ENCODE results near the gene C17orf50.

The C17orf50 gene

DNA sequence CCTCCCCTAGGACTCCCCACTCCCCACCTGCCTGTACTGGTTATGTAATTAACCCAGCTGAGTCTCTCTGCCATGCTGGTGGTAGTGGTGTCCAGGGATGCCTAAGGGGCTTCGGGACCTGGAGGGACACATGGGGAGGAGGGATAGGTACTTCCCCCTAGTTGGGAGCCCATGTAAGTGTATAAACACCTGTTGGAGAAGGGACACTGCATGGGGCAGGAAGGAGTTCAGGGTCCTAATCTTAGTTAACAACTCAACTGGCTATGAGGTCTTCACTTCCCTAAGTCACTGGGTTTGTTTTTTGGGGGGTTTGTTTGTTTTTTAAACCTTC is 27.9 kb upstream of the C17orf50 start:
- TF ChIP-seq, protein P1, sequence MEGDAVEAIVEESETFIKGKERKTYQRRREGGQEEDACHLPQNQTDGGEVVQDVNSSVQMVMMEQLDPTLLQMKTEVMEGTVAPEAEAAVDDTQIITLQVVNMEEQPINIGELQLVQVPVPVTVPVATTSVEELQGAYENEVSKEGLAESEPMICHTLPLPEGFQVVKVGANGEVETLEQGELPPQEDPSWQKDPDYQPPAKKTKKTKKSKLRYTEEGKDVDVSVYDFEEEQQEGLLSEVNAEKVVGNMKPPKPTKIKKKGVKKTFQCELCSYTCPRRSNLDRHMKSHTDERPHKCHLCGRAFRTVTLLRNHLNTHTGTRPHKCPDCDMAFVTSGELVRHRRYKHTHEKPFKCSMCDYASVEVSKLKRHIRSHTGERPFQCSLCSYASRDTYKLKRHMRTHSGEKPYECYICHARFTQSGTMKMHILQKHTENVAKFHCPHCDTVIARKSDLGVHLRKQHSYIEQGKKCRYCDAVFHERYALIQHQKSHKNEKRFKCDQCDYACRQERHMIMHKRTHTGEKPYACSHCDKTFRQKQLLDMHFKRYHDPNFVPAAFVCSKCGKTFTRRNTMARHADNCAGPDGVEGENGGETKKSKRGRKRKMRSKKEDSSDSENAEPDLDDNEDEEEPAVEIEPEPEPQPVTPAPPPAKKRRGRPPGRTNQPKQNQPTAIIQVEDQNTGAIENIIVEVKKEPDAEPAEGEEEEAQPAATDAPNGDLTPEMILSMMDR (IDR thresholded peaks at IDR 0.05; ENCODE audit: poor library complexity, severe bottlenecking): no peak
- ATAC-seq (ENCODE audit: low read depth) (no peak), DNase-seq (ENCODE audit: low spot score) (no peak)
- no peak overlapping the region for H3K4me3 ChIP-seq (ENCODE audit: severe bottlenecking)
- H3K4me1 ChIP-seq (ENCODE audit: insufficient read depth, poor library complexity, severe bottlenecking): no peaks in the 10 kb centered on the region
- H3K27me3 ChIP-seq (ENCODE audit: insufficient read depth, poor library complexity, severe bottlenecking): no peaks in the 10 kb centered on the region
- no peaks in the 10 kb centered on the region for H3K36me3 ChIP-seq (ENCODE audit: low read depth)
- no peaks in the 10 kb centered on the region for H3K9me3 ChIP-seq (ENCODE audit: severe bottlenecking)
- H3K27ac ChIP-seq (ENCODE audit: poor library complexity, severe bottlenecking): no peak overlapping the region

DNA sequence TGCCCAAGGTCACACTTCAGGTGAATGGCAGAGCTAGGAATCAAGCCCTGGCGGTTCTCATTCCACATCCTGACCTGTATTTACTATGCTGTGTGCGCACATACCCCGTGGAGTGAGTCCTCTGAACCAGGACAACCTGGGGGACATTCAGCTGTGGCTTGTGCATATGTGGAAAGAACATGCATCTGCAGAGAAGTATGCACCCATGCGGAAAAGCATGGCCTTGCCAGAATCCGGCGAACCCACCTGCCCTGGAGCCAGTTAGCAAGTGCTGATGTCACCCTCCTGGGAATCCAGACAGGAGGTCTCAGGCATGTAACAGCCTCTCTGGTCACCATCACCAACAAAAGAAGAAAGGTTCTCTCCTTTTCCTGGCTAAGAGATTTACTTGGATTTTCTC is 27.3 kb upstream of the C17orf50 start:
- Histone ChIP-seq H3K27ac (ENCODE audit: poor library complexity, severe bottlenecking) (no peak overlapping the region), H3K27me3 (ENCODE audit: insufficient read depth, poor library complexity, severe bottlenecking) (no peaks in the 10 kb centered on the region), H3K4me3 (ENCODE audit: severe bottlenecking) (no peak overlapping the region), H3K9me3 (ENCODE audit: severe bottlenecking) (no peaks in the 10 kb centered on the region), H3K4me1 (ENCODE audit: insufficient read depth, poor library complexity, severe bottlenecking) (no peaks in the 10 kb centered on the region), H3K36me3 (ENCODE audit: low read depth) (no peaks in the 10 kb centered on the region)
- no peak for ATAC-seq (ENCODE audit: low read depth)
- TF ChIP-seq, protein P1 (IDR thresholded peaks at IDR 0.05; ENCODE audit: poor library complexity, severe bottlenecking): no peak
- DNase-seq (ENCODE audit: low spot score): no peak

DNA sequence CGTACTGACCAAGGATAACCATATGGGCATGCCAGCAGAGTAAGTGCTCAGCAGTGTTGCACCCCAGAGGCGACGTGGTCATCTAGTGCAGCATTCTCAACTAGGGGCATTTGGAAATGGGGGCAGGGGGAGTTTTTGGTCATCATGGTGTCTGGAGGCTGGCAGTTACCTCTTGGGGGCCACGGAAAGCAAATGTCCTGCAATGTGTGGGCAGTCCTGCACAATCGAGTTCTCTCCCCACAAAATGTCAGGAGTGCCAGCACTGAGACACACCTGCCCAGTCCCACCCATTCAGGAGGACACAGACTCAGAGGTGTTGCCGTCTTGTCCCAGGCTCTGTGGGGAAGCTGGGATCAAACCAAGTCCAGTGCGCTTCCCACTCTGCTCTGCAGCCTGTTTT is 26.3 kb upstream of the C17orf50 start:
- TF ChIP-seq, protein P1 (IDR thresholded peaks at IDR 0.05; ENCODE audit: poor library complexity, severe bottlenecking): no peak
- no peak overlapping the region for H3K27ac ChIP-seq (ENCODE audit: poor library complexity, severe bottlenecking)
- H3K36me3 ChIP-seq (ENCODE audit: low read depth): no peaks in the 10 kb centered on the region
- H3K4me3 ChIP-seq (ENCODE audit: severe bottlenecking): no peak overlapping the region
- DNase-seq (ENCODE audit: low spot score): no peak
- no peaks in the 10 kb centered on the region for H3K27me3 ChIP-seq (ENCODE audit: insufficient read depth, poor library complexity, severe bottlenecking)
- no peak for ATAC-seq (ENCODE audit: low read depth)
- no peaks in the 10 kb centered on the region for H3K4me1 ChIP-seq (ENCODE audit: insufficient read depth, poor library complexity, severe bottlenecking)
- no peaks in the 10 kb centered on the region for H3K9me3 ChIP-seq (ENCODE audit: severe bottlenecking)

DNA sequence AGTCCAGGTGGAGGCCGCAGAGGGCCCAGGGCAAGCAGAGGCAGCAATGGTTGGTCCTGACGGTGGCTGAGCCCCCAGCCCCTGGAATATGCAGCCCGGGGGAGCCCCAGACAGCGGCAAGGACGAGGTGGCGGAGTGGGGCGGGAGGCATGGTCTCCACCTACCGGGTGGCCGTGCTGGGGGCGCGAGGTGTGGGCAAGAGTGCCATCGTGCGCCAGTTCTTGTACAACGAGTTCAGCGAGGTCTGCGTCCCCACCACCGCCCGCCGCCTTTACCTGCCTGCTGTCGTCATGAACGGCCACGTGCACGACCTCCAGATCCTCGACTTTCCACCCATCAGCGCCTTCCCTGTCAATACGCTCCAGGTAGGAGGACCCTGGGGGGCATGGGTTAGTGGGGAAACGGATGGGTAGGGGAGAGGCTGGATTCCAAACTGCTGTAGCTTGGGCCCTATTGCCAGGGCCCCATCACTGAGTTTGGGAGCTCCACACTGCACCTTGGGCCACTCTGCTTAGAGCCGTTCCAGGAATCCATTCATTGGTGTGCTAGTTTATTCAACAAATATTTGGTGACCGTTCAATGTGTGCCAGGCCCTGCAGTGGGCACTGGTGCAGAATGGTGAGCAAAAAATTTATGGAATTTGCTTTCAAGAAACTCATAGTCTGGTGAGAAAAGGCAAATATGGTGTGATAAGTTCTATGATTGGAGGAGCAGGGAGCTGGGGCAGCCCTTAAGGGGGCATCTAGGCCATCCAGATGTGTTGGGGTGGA is 25.5 kb upstream of the C17orf50 start:
- no peak overlapping the region for H3K4me3 ChIP-seq (ENCODE audit: severe bottlenecking)

DNA sequence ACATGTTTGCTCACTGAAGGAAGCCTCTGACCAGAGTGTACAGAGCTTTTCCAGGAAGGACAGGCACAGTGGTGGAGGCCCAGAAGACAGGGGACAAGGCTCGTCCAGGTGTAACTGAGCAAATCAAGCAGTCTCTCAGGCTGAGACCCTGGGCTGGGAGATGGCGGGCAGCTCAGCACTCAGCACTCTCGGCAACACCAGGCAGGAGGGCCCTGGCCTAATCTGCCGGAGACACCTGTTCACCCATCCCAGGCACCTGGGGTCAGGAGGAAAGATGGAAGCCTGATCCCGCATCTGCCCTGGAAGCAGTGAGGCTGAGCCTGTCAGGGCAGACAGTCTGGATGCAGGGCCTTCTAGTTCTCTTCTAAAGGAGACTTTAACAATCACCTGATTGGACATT is 24.5 kb upstream of the C17orf50 start:
- Histone ChIP-seq H3K27me3 (ENCODE audit: insufficient read depth, poor library complexity, severe bottlenecking) (peaks cover 15% of the 10 kb centered on the region), H3K4me1 (ENCODE audit: insufficient read depth, poor library complexity, severe bottlenecking) (no peaks in the 10 kb centered on the region), H3K4me3 (ENCODE audit: severe bottlenecking) (no peak overlapping the region), H3K27ac (ENCODE audit: poor library complexity, severe bottlenecking) (no peak overlapping the region), H3K36me3 (ENCODE audit: low read depth) (no peaks in the 10 kb centered on the region), H3K9me3 (ENCODE audit: severe bottlenecking) (no peaks in the 10 kb centered on the region)
- no peak for DNase-seq (ENCODE audit: low spot score)
- TF ChIP-seq, protein P1 (IDR thresholded peaks at IDR 0.05; ENCODE audit: poor library complexity, severe bottlenecking): no peak
- ATAC-seq (ENCODE audit: low read depth): no peak

More for the DNA sequence above, 25.5 kb upstream of the C17orf50 start:
- TF ChIP-seq, protein P1 (IDR thresholded peaks at IDR 0.05; ENCODE audit: poor library complexity, severe bottlenecking): no peak
- Histone ChIP-seq H3K4me1 (ENCODE audit: insufficient read depth, poor library complexity, severe bottlenecking) (no peaks in the 10 kb centered on the region), H3K9me3 (ENCODE audit: severe bottlenecking) (no peaks in the 10 kb centered on the region), H3K27ac (ENCODE audit: poor library complexity, severe bottlenecking) (no peak overlapping the region), H3K27me3 (ENCODE audit: insufficient read depth, poor library complexity, severe bottlenecking) (peaks cover 5% of the 10 kb centered on the region), H3K36me3 (ENCODE audit: low read depth) (no peaks in the 10 kb centered on the region)
- no peak for DNase-seq (ENCODE audit: low spot score)
- ATAC-seq (ENCODE audit: low read depth): no peak
